Mononuclear cell (primary cell): ENCODE results near the gene PIEZO2. TPM values are rescaled to one million over a fixed set of nuclear protein-coding genes. Genes with fewer than 3 reads are reported as not detected.

Experiments
- H3K27me3 ChIP-seq: 2 replicates; pipeline ENCODE4 v1.6.0; 2011; ENCODE audit warnings: low read length, control low read depth; ENCODE audit not compliant: insufficient read depth
- H3K4me1 ChIP-seq: 2 replicates; pipeline ENCODE4 v1.5.1; 2011; ENCODE audit warnings: mild to moderate bottlenecking, low read length, control low read depth; ENCODE audit not compliant: insufficient read depth
- H3K4me3 ChIP-seq: 2 replicates; pipeline ENCODE4 v1.5.1; 2011; ENCODE audit warnings: mild to moderate bottlenecking, low read length, moderate library complexity
- H3K9me3 ChIP-seq: 2 replicates; pipeline ENCODE4 v1.5.1; 2011; ENCODE audit warnings: low read depth, mild to moderate bottlenecking, control low read depth, low read length
- total RNA-seq: library from RNA; depleted of rRNA; stranded (reverse); fragments of >200 nt; gene quantifications from one replicate; pipeline ENCODE4 v1.2.3, GENCODE V29; 2012

The PIEZO2 gene
- total RNA-seq, 1 donor = 0.21 TPM

DNA sequence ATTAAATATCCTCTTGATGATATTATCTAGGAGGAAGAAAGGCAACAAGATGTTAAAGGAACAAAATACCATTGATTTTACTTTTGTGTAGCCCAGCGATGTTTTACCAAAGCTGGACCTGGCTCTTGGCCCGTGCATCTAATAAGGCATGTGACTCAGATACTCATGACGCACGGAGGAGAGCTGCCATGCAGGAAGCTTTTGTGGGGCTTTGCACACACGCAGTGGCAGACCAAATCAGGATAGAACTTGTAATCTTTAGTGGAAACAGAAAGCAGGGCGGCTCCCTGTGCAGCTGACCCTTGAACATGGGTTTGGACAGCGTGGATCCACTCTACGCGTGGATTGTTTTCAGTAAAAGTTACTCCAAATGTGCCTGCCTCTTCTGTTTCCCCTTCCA lies 433.6 kb downstream of the PIEZO2 start:
- Histone ChIP-seq H3K4me3 (no peak overlapping the region), H3K27me3 (no peaks in the 10 kb centered on the region), H3K4me1 (no peaks in the 10 kb centered on the region), H3K9me3 (no peaks in the 10 kb centered on the region)

- Histone ChIP-seq H3K4me1 (no peaks in the 10 kb centered on the region), H3K4me3 (no peak overlapping the region), H3K9me3 (no peaks in the 10 kb centered on the region), H3K27me3 (no peaks in the 10 kb centered on the region)
Measured at GRCh38 chr18:10713409-10713808, 436.0 kb downstream of the PIEZO2 start.

DNA sequence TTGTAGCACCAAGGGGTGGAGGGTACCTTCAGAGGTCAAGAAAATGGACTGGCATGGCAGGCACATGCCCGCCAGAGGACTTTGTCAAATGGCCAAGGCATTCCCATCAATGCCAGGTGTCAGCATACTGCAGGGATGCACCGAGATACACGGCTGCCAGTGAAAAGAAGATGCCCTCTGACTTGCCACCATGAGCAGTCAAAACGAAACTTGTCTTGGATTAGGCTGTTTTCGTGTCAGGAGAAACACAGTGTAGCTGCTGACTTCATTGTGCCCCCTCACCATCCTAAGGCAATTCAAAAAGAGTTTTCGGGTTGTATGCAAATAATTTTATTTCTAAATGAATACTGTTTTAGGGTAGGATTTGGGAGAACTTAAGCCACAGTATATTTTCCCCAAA lies 442.1 kb downstream of the PIEZO2 start:
- no peak overlapping the region for H3K4me3 ChIP-seq
- H3K9me3 ChIP-seq = no peaks in the 10 kb centered on the region
- H3K27me3 ChIP-seq = no peaks in the 10 kb centered on the region
- no peaks in the 10 kb centered on the region for H3K4me1 ChIP-seq

DNA sequence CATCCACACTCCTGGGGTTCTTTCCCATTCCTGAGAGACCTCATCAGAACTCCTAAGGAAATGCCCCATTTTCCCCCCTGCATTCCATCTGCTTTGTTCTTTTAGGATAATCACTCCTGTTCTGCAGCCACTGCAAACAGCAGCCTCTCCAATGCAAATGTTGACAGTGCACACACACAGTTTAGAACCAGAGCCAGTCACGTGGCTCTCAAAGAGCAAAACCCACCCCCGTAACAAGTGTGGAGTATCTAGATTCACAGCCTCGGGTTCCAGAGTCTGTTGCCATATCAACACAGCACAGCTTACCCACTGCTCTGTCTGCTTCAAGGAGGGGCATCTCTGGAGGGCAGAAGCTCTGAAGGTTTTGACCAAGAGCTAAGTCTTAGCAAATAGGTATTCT lies 443.6 kb downstream of the PIEZO2 start:
- no peak overlapping the region for H3K4me3 ChIP-seq
- H3K9me3 ChIP-seq = no peaks in the 10 kb centered on the region
- no peaks in the 10 kb centered on the region for H3K27me3 ChIP-seq
- no peaks in the 10 kb centered on the region for H3K4me1 ChIP-seq

DNA sequence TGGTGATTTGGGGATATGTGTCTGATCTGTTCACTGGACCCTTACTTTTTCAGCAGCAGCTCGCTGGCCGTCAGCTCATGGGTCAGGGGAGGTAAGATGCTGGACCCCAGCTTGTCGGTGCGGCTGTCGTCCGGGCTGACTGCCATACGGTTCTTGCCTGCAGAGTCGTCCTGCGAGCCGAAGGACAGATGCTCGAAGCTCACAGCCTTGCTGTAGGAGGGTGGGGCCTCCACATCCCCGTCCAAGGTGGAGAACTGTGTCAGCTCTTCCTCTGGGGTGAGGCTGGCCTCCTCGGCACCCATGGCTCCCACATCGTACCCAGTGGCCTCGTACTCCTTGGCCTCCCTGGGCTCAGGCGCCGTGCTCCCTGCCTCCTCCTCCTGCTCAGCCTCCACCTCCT lies 444.1 kb downstream of the PIEZO2 start:
- no peaks in the 10 kb centered on the region for H3K27me3 ChIP-seq
- H3K9me3 ChIP-seq = no peaks in the 10 kb centered on the region
- no peak overlapping the region for H3K4me3 ChIP-seq
- H3K4me1 ChIP-seq = no peaks in the 10 kb centered on the region

- Histone ChIP-seq H3K4me1 (no peaks in the 10 kb centered on the region), H3K27me3 (no peaks in the 10 kb centered on the region), H3K9me3 (no peaks in the 10 kb centered on the region), H3K4me3 (no peak overlapping the region)
Measured at GRCh38 chr18:10702206-10702605, 447.2 kb downstream of the PIEZO2 start.

- Histone ChIP-seq H3K27me3 (no peaks in the 10 kb centered on the region), H3K4me1 (no peaks in the 10 kb centered on the region), H3K4me3 (no peak overlapping the region), H3K9me3 (no peaks in the 10 kb centered on the region)
Measured at GRCh38 chr18:10690366-10690765, 459.0 kb downstream of the PIEZO2 start.

DNA sequence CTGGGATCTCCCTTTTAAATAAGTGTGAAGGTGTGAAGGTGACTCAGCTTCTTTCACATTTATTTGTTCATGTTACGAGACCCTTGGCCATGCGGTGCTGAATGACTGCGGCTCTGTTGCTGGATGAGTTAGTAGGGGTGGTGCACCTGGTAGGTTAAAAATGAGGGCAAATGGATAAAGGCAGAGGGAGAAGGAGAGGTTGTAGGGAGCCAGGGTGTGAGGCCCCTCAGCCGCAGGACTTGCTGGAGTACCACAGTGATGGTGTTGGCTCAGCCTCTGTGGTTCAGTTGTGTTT lies 459.4 kb downstream of the PIEZO2 start:
- no peaks in the 10 kb centered on the region for H3K9me3 ChIP-seq
- H3K4me3 ChIP-seq = no peak overlapping the region
- H3K4me1 ChIP-seq = no peaks in the 10 kb centered on the region
- H3K27me3 ChIP-seq = no peaks in the 10 kb centered on the region

DNA sequence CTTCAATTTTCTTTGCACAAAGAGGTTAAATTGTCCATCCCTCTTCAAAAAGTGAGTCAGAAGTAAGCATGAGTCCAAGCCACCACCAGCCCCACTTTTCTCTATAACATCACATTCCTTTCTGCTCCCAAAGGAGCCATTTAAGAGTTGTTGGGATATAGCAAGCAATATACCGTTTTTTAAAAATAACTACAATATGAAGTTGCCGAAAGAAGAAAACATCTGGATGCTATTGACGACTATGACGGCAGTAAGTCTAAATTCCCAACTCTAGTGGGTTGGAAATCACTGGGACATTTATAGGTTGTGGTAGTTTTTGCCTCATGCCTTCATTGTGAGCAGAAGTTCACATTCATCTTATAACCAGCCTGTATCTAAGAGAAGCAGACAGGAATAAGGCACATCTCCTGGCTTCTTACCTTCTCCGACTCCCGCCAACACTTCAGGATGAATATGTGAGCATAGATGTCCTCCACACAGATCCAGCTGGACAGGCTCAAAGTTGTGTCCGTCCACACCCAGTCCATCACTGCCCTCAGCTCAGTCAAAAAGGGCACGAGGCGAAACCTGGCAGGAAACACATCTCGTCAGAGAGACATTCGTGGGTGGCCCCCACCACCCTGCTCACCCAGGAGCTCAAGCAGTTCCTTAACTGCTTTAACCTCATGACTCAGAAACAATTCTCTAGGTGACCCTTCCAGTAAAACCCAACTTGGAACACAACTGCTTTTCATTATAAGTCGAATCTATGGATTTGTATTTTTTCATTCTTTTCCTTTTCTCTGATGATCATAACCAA lies 459.9 kb downstream of the PIEZO2 start:
- Histone ChIP-seq H3K4me1 (no peaks in the 10 kb centered on the region), H3K4me3 (no peak overlapping the region), H3K27me3 (no peaks in the 10 kb centered on the region), H3K9me3 (no peaks in the 10 kb centered on the region)

- no peaks in the 10 kb centered on the region for H3K4me1 ChIP-seq
- no peak overlapping the region for H3K4me3 ChIP-seq
- H3K9me3 ChIP-seq = no peaks in the 10 kb centered on the region
- H3K27me3 ChIP-seq = no peaks in the 10 kb centered on the region
Measured at GRCh38 chr18:10688766-10689165, 460.6 kb downstream of the PIEZO2 start.

DNA sequence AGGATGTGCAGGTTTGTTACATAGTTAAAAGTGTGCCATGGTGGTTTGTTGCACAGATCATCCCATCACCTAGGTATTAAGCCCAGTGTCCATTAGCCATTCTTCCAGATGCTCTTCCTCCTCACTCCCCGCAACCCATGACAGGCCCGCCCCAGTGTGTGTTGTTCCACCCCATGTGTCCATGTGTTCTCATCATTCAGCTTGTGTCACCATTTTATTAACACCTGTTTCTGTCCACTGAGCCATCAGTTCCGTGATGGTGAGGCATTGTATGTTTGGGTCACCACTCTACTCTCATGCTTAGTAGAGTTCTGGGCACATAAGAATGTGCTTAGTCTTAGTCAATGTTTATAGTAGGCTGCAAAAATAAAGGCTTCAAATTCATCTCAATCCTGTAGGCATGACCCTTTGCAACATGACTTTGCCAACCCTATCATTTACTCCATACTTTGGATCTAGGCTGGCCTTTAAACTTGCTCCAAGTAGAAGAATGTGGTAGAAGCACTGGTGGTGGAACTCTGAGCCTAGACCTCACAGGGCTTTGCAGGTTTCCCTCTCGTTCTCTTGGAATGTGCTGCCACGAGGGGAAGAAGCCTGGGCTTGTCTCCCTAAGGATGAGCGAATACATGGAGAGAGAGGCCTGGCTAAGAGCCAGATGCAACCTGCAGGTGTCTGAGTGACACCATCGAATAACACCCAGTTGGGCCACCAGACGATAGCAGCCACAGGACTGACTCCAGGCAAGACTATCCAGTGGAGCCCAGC lies 462.0 kb downstream of the PIEZO2 start:
- Histone ChIP-seq H3K4me3 (no peak overlapping the region), H3K27me3 (no peaks in the 10 kb centered on the region), H3K9me3 (no peaks in the 10 kb centered on the region), H3K4me1 (no peaks in the 10 kb centered on the region)

- Histone ChIP-seq H3K4me3 (no peak overlapping the region), H3K9me3 (no peaks in the 10 kb centered on the region), H3K4me1 (no peaks in the 10 kb centered on the region), H3K27me3 (no peaks in the 10 kb centered on the region)
Measured at GRCh38 chr18:10686308-10686707, 463.1 kb downstream of the PIEZO2 start.

DNA sequence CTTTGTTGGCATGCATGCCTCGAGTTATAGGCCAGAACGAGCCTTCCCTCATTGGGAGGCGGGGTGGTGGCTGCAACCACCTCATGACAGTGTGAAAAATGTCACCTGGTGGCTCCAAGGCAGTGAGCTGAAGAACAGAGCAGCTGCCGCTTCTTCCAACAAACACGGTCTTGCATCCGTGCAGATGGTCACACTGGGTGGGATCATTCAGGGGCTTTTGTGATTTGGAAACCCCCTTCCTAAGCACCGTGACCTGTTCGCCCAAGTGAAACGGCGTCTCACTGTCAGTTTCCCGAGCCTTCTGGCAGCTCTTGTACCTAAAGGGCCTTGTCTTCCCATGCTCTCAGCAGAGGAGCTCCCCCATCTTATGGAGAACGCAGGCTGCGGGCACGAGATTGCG lies 463.9 kb downstream of the PIEZO2 start:
- no peaks in the 10 kb centered on the region for H3K9me3 ChIP-seq
- H3K4me3 ChIP-seq = no peak overlapping the region
- H3K27me3 ChIP-seq = no peaks in the 10 kb centered on the region
- H3K4me1 ChIP-seq = no peaks in the 10 kb centered on the region

GRCh38 chr18:10682368-10682714 lies 467.0 kb downstream of the PIEZO2 start:
- Histone ChIP-seq H3K9me3 (no peaks in the 10 kb centered on the region), H3K4me1 (no peaks in the 10 kb centered on the region), H3K4me3 (no peak overlapping the region)

GRCh38 chr18:10681581-10682367 lies 467.6 kb downstream of the PIEZO2 start:
- Histone ChIP-seq H3K9me3 (no peaks in the 10 kb centered on the region), H3K27me3 (no peaks in the 10 kb centered on the region), H3K4me3 (no peak overlapping the region), H3K4me1 (no peaks in the 10 kb centered on the region)

More at GRCh38 chr18:10682368-10682714, 467.0 kb downstream of the PIEZO2 start:
- no peaks in the 10 kb centered on the region for H3K27me3 ChIP-seq
